Activated CD4-positive, alpha-beta T cell treated with anti-CD3 and anti-CD28 coated beads, Interleukin-2, amount 10 ng/mL, durations not matched to agents 7 days and 5 days (primary cell): ENCODE data around the gene ZSCAN5A. TPM values are rescaled to one million over a fixed set of nuclear protein-coding genes. Genes with fewer than 3 reads are reported as not detected.
"Not testable (repeated sequence)": the region's sequence is repeated elsewhere in the genome, so short reads cannot be mapped to it uniquely, and the experiment has no call there.

ENCODE experiments used
- CTCF ChIA-PET: fragments of 350-600 bp; sonication (Branson Sonifier 250); formaldehyde crosslinking; loops from one replicate; lab custom pipeline; 2021; ENCODE audit warnings: antibody characterized with exemption; lab: Charles Lee
- POLR2A ChIA-PET: fragments of 350-600 bp; sonication (Branson Sonifier 250); formaldehyde crosslinking; loops from one replicate; lab custom pipeline; 2021; ENCODE audit warnings: antibody characterized with exemption; lab: Charles Lee
- DNase-seq: peaks from one replicate; pipeline ENCODE4 v3.0.0-alpha.2; 2020
- H3K27ac Mint-ChIP-seq: one replicate; pipeline ENCODE4 v1.8.0; 2021; ENCODE audit warnings: mild to moderate bottlenecking, moderate library complexity, mixed read lengths
- H3K27me3 Mint-ChIP-seq: one replicate; pipeline ENCODE4 v1.8.0; 2021; ENCODE audit warnings: mixed read lengths
- H3K36me3 Mint-ChIP-seq: one replicate; pipeline ENCODE4 v1.8.0; 2021; ENCODE audit warnings: low read depth, mixed read lengths
- H3K4me1 Mint-ChIP-seq: one replicate; pipeline ENCODE4 v1.8.0; 2021; ENCODE audit warnings: mixed read lengths
- H3K4me3 Mint-ChIP-seq: one replicate; pipeline ENCODE4 v1.8.0; 2021; ENCODE audit warnings: mild to moderate bottlenecking, moderate library complexity, mixed read lengths
- H3K9me3 Mint-ChIP-seq: one replicate; pipeline ENCODE4 v1.8.0; 2021; ENCODE audit warnings: mixed read lengths
- total RNA-seq, 2 experiments: library from RNA; stranded (reverse); gene quantifications; one replicate each; pipeline ENCODE4 v1.2.3, GENCODE V29; 2021

Gene ZSCAN5A
- total RNA-seq, 2 experiments from 2014 or later, result 9.3 to 9.4 TPM

DNA sequence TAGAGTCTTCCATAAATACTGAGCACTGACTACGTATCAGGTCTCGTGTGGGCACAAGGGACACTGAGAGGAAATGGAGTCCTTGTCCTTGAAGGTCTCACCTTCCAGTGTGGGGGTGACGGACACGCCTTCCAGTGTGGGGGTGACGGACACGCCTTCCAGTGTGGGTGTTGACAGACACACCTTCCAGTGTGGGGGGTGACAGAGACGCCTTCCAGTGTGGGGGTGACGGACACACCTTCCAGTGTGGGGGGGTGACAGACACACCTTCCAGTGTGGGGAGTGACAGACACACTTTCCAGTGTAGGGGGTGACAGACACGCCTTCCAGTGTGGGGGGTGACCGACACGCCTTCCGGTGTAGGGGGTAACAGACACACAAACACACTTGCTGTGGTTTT lies 56.4 kb downstream of the ZSCAN5A start:
- no peak for DNase-seq
- ChIA-PET POLR2A (no interaction called here), CTCF (interaction anchor here (1.3 kb wide), 1 partner anchor 75 kb away, joined by 3 read pairs; no protein-coding TSS in a partner anchor)
- Mint-ChIP-seq H3K36me3 (no peaks in the 10 kb centered on the region), H3K27ac (no peak overlapping the region), H3K27me3 (no peaks in the 10 kb centered on the region), H3K4me1 (no peaks in the 10 kb centered on the region), H3K9me3 (no peaks in the 10 kb centered on the region), H3K4me3 (no peak overlapping the region)

DNA sequence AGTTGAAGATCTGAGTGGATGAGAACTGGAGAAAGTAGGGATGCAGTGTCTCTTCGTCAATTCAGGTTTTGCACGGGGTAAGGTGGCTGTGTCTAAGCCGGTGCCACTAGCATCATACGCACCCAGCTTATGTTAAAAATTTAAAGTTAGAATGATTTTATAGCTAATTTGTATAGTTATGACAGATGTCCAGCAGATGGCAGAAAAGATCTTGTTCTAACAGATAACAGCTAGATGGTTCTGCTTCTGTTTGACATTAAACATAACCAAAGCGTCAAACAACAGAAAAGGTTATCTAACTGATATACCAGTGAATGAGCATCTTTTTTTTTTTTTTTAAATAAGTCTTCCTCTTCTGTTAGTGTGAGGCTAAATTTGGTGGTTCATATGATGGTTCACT lies 60.9 kb downstream of the ZSCAN5A start:
- peak; percentile 32 for DNase-seq
- H3K27me3 Mint-ChIP-seq, result no peaks in the 10 kb centered on the region
- H3K4me1 Mint-ChIP-seq, result no peaks in the 10 kb centered on the region
- peaks cover 3% of the 10 kb centered on the region for H3K36me3 Mint-ChIP-seq
- peaks cover 9% of the 10 kb centered on the region for H3K9me3 Mint-ChIP-seq
- CTCF ChIA-PET, result interaction anchor here (0.6 to 2.8 kb wide), 8 partner anchors 8 to 95 kb away, joined by 3 to 11 read pairs (median 4); no protein-coding TSS in a partner anchor
- POLR2A ChIA-PET, result no interaction called here
- no peak overlapping the region for H3K27ac Mint-ChIP-seq
- no peak overlapping the region for H3K4me3 Mint-ChIP-seq

DNA sequence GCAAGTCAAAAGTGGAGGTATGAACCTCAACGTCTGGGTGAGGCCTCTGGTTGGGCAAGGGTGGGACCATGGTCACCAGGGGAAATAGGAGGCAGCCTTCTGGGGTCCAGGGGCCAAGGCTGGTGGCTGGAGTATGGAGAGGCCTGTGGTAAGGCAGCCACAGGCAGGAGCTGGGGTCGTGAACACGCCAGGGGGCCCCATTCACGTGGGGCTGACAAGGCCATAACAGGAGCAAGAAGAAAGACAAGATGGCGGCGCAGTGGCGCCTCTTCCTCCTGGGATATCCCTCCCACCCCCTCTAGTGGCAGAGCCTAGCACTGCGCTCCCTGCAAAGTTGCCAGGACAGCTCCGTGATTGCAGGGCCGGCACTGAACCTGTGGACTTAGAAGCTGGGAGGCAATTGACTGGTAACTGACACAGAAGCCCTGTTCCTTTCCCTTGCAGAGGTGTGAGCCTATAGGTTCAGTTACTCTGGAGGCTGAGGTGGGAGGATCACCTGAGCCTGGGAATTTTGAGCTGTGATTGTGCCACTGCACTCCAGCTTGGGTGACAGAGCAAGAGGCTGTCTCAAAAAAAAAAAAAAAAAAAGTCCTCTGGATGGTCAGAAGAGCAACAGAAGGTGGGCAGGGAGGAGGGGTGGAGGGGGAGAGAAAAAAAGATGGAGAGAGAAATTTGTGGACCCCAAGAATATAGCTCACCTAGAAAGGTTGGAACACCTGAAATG lies 61.8 kb downstream of the ZSCAN5A start:
- ChIA-PET POLR2A (no interaction called here), CTCF (interaction anchor here (0.6 to 2.8 kb wide), 18 partner anchors 9 to 184 kb away, joined by 3 to 11 read pairs (median 4); no protein-coding TSS in a partner anchor)
- H3K36me3 Mint-ChIP-seq, result peaks cover 3% of the 10 kb centered on the region
- no peaks in the 10 kb centered on the region for H3K4me1 Mint-ChIP-seq
- no peak overlapping the region for H3K4me3 Mint-ChIP-seq
- peak overlapping the region; percentile 33 for H3K27ac Mint-ChIP-seq
- peak; percentile 79 for DNase-seq
- H3K9me3 Mint-ChIP-seq, result peaks cover 9% of the 10 kb centered on the region
- no peaks in the 10 kb centered on the region for H3K27me3 Mint-ChIP-seq

DNA sequence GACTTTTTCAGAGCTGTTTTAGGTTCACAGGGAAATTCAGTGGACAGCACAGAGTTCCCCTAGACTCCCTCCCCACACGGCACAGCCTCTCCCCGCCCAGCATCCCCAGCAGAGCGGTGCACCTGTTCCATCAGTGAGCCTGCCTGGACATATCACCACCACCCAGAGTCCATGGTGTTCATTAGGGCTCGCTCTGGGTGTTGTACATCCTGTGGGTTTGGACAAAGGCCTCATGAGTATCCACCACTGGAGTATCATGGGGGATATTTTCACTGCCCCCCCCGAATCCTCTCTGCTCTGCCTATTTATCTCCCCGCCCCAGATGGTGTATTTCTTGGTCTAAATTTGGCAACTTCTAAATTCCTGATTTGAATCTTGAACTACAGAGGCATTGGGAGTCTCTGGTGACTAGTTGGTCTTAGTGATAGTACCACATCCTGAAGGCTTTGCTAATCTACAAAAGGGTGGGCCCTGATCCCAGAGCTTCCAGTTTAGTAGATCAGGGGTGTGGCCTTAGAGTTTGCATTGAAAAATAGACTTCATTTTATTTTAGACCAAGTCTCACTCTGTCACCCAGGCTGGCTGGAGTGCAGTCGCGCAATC lies 65.8 kb downstream of the ZSCAN5A start:
- POLR2A ChIA-PET, H3K9me3 Mint-ChIP-seq, H3K4me1 Mint-ChIP-seq, H3K36me3 Mint-ChIP-seq, H3K4me3 Mint-ChIP-seq, H3K27ac Mint-ChIP-seq, DNase-seq, H3K27me3 Mint-ChIP-seq: not testable (repeated sequence)
- CTCF ChIA-PET, result interaction anchor here (0.7 kb wide), 1 partner anchor 168 kb away, joined by 3 read pairs; no protein-coding TSS in a partner anchor

DNA sequence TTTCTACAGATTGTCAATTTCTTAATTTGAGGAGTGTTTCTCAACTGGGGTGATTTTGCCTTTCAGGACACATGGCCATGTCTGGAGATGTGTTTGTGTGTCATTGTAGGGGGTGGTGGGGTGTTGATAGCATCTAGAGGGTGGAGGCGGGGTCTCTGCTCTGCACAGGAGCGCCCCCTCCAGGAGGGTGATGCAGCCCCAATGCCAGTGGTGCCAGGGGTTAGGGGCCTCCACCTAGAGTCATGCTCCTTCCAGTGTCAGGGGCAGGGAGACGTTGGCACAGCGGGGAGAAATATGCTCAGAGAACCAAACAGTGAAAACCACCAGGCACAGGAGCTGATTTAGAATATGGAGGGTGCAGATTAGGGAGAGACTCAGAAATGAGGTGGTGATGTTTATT lies 68.9 kb downstream of the ZSCAN5A start:
- DNase-seq, CTCF ChIA-PET, H3K27ac Mint-ChIP-seq, H3K4me1 Mint-ChIP-seq, POLR2A ChIA-PET, H3K4me3 Mint-ChIP-seq, H3K9me3 Mint-ChIP-seq, H3K27me3 Mint-ChIP-seq, H3K36me3 Mint-ChIP-seq: not testable (repeated sequence)

DNA sequence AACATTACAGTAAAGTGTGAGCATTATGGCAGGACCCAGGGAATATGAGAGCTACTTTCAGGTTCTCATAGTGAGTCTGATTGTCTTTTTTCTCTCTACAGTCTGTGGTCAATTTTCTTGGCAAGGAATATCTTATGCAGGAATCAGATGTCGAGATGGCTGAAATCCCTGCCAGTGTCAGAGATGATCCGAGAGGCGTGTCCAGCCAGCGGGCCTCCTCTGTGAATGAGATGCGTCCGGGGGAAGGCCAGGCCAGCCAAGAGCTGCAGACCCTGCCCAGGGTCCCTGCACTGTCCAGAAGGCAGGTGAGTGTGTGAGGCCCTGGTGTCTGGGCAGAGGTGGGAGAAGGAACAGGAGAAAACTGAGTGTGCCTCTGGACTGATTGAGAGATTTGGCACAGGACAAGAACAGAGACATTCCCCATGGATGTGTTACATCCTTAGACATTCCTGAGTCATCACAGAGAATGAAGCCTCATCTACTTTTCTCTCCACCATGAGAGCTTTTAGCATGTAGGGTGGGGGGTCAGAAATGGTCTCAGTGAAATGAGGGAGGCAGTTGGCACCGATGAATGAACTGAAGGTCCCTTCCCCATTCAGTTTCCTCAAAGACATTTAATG lies 69.4 kb downstream of the ZSCAN5A start:
- no peaks in the 10 kb centered on the region for H3K4me1 Mint-ChIP-seq

DNA sequence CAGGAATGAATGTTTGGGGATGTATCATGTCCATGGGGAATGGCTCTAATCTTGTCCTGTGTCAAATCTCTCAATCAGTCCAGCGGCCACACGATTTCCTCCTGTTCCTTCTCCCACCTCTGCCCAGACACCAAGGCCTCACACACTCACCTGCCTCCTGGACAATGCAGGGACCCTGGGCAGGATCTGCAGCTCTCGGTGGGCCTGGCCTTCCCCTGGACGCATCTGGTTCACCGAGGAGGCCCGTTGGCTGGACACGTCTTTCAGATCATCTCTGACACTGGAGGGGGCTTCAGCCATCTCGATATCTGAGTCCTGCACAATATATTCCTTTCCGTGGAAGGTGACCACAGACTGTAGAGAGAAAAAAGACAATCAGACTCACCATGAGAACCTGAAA lies 91.2 kb downstream of the ZSCAN5A start:
- DNase-seq, result no peak
- no peaks in the 10 kb centered on the region for H3K36me3 Mint-ChIP-seq
- CTCF ChIA-PET, result no interaction called here
- H3K9me3 Mint-ChIP-seq, result no peaks in the 10 kb centered on the region
- no peak overlapping the region for H3K4me3 Mint-ChIP-seq
- no peak overlapping the region for H3K27ac Mint-ChIP-seq
- H3K4me1 Mint-ChIP-seq, result peaks cover 3% of the 10 kb centered on the region
- peaks cover 1% of the 10 kb centered on the region for H3K27me3 Mint-ChIP-seq
- POLR2A ChIA-PET, result no interaction called here

More for the DNA sequence above, 69.4 kb downstream of the ZSCAN5A start:
- H3K4me3 Mint-ChIP-seq, result no peak overlapping the region
- H3K27me3 Mint-ChIP-seq, result no peaks in the 10 kb centered on the region
- ChIA-PET CTCF (no interaction called here), POLR2A (no interaction called here)
- no peak for DNase-seq
- no peak overlapping the region for H3K27ac Mint-ChIP-seq
- H3K36me3 Mint-ChIP-seq, result no peaks in the 10 kb centered on the region
- no peaks in the 10 kb centered on the region for H3K9me3 Mint-ChIP-seq

DNA sequence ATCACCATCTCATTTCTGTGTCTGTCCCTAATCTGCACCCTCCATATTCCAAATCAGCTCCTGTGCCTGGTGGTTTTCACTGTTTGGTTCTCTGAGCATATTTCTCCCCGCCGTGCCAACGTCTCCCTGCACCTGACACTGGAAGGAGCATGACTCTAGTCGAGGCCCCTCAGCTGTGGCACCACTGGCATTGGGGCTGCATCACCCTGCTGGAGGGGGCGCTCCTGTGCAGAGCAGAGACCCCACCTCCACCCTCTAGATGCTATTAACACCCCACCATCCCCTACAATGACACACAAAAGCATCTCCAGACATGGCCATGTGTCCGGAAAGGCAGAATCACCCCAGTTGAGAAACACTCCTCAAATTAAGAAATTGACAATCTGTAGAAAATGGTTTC lies 91.7 kb downstream of the ZSCAN5A start:
- ChIA-PET CTCF (interaction anchor here (0.6 kb wide), 1 partner anchor 25 kb away, joined by 3 read pairs; no protein-coding TSS in a partner anchor), POLR2A (no interaction called here)
- peaks cover 4% of the 10 kb centered on the region for H3K27me3 Mint-ChIP-seq
- no peaks in the 10 kb centered on the region for H3K36me3 Mint-ChIP-seq
- no peak for DNase-seq
- no peaks in the 10 kb centered on the region for H3K9me3 Mint-ChIP-seq
- H3K4me3 Mint-ChIP-seq, result no peak overlapping the region
- peaks cover 5% of the 10 kb centered on the region for H3K4me1 Mint-ChIP-seq
- no peak overlapping the region for H3K27ac Mint-ChIP-seq

DNA sequence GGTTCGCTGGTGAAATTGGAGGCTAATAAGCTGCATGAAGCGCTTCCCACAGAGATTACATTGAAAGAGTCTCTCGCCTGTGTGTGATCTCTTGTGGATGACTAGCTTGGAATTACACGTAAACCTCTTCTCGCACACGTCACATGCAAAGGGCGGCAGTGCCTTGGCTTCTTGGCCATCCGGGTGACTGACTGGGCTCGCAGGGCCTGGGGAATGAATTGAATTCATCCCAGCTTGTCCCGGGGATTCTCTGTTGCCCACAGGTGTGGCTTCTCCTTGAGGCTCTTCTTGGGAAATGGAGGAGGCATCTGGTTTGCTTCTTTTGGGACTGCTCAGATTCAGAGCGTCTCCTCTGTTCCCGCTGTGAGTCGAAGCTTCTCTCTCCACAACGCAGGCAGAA lies 92.8 kb downstream of the ZSCAN5A start:
- Mint-ChIP-seq H3K4me1 (peaks cover 6% of the 10 kb centered on the region), H3K27me3 (peaks cover 9% of the 10 kb centered on the region), H3K27ac (no peak overlapping the region), H3K4me3 (no peak overlapping the region), H3K9me3 (no peaks in the 10 kb centered on the region), H3K36me3 (no peaks in the 10 kb centered on the region)
- DNase-seq, result no peak
- ChIA-PET POLR2A (no interaction called here), CTCF (no interaction called here)

DNA sequence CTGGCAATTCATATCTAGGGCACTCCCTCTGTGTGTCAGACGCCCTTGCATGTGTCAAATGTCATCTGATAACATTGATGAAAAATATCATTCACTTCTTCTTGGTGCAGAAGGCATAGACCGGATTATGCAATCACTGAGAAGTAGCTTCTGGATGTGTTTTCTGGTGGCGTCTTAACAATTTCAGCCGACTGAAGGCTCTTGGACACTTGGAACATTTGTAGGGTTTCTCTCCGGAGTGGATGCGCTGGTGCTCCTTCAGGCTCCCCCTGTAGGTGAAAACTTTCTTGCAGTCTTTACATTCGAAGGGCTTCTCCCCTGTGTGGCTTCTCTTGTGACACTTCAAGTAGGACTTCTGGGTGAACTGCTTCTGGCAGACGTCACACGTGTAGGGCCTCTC lies 93.2 kb downstream of the ZSCAN5A start:
- DNase-seq, H3K36me3 Mint-ChIP-seq, H3K27ac Mint-ChIP-seq, CTCF ChIA-PET, H3K4me1 Mint-ChIP-seq, POLR2A ChIA-PET, H3K9me3 Mint-ChIP-seq, H3K4me3 Mint-ChIP-seq: not testable (repeated sequence)
- H3K27me3 Mint-ChIP-seq, result peaks cover 10% of the 10 kb centered on the region

DNA sequence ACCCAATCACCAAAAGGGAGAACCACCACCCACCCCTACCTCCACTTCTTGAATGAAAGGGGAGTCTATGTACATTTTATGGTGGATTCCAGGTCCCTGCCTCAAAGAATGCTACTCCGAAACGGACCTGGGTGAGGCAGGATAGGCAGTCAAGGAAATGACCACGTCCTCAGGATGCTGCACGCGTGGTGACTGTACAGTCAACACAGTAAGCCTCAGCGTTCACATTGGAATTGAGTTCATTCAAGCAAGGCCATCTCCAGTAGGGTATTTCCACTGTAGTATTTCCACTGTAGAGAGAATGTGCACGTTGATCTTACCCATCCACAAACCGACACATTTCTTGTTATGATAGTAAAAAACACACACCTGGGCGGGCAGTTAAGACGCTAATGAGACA lies 95.7 kb downstream of the ZSCAN5A start:
- no peak for DNase-seq
- Mint-ChIP-seq H3K9me3 (no peaks in the 10 kb centered on the region), H3K27me3 (peaks cover 18% of the 10 kb centered on the region), H3K27ac (no peak overlapping the region), H3K4me3 (no peak overlapping the region), H3K4me1 (peaks cover 8% of the 10 kb centered on the region), H3K36me3 (no peaks in the 10 kb centered on the region)
- POLR2A ChIA-PET, result no interaction called here
- CTCF ChIA-PET, result no interaction called here

DNA sequence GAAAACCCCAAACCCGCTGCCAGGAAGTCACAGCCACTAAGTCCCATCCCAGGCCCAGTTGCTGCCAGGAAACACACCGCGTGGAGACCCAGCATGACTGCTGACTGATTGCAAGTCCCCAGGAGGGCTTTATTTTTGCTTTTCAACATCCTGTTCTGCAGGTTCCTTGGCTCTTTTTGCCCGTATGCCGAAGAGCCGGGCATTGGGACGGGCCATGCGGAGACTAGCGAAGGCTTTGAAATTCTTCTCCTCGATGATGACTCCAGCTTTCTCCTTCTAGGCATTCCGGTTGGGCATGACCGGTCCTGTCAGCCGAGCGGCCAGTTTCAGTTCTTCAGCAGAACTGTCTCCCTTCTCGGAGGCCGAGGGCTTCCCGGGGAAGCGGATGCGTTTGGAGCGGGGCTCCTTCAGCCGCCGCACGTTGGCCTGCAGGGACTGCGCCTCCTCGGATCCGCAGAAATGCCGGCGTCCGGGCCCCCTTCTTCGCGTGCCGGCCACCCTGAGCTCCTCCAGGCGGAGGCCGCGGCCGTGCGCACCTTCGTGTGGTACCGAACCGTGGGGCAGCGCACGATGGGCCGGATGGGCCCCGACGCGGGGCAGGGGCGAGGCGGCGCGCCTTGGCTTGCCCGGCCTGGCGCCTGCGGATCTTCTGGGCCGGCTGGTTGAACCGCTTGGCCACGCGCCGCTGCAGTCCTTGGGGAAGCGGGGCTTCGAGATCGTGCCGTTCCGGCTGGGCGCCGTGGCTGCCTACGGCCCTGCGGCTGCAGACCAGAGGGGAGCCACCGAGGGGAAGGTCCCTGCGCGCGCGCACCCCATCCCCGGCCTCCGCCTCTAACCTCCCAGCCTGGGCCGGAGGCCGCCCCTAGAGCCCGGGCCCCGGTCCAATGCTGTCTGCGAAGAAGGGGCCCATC lies 97.3 kb downstream of the ZSCAN5A start:
- Mint-ChIP-seq H3K36me3 (no peaks in the 10 kb centered on the region), H3K27ac (no peak overlapping the region), H3K9me3 (no peaks in the 10 kb centered on the region), H3K4me3 (peak overlapping the region; percentile 43), H3K27me3 (peaks cover 18% of the 10 kb centered on the region), H3K4me1 (peaks cover 8% of the 10 kb centered on the region)
- ChIA-PET CTCF (no interaction called here), POLR2A (no interaction called here)
- DNase-seq, result peak; percentile 7
